T-helper 17 cell (primary cell): ENCODE results near the gene MIP. TPM values are rescaled to one million over a fixed set of nuclear protein-coding genes. Genes with fewer than 3 reads are reported as not detected.
"Not testable (repeated sequence)": the region's sequence is repeated elsewhere in the genome, so short reads cannot be mapped to it uniquely, and the experiment has no call there.

Experiments used
- ATAC-seq: fragments of 150-1000 bp; cut with Tn5 transposase; 2 replicates; pipeline ENCODE4 v1.10.0; 2021; ENCODE audit warnings: mild to moderate bottlenecking, moderate library complexity
- DNase-seq, 3 donors: peaks; one replicate each; pipeline versions ENCODE4 v3.0.0 to v3.0.0-alpha.2; 2020 to 2021
- H3K9me3 ChIP-seq: one replicate; pipeline ENCODE4 v1.7.0; 2013; ENCODE audit warnings: low read length, mild to moderate bottlenecking; ENCODE audit not compliant: control insufficient read depth, poor library complexity, severe bottlenecking
- H3K27ac Mint-ChIP-seq: one replicate; pipeline ENCODE4 v1.8.0; 2022; ENCODE audit warnings: mild to moderate bottlenecking, moderate library complexity, mixed read lengths
- H3K27me3 Mint-ChIP-seq: one replicate; pipeline ENCODE4 v1.8.0; 2022; ENCODE audit warnings: mixed read lengths
- H3K36me3 Mint-ChIP-seq: one replicate; pipeline ENCODE4 v1.8.0; 2022; ENCODE audit warnings: low read depth, mixed read lengths
- H3K4me1 Mint-ChIP-seq: one replicate; pipeline ENCODE4 v1.8.0; 2022; ENCODE audit warnings: mild to moderate bottlenecking, mixed read lengths
- H3K4me3 Mint-ChIP-seq: one replicate; pipeline ENCODE4 v1.8.0; 2022; ENCODE audit warnings: mild to moderate bottlenecking, moderate library complexity, mixed read lengths
- total RNA-seq, 4 donors: library from RNA in 2 of 4; stranded (reverse) in 2 of 4; gene quantifications; one replicate each; pipeline ENCODE4 v1.2.3 and lab custom pipeline; 2022 to 2026

MIP gene
- total RNA-seq, 2 donors from 2014 or later, result not detected

DNA sequence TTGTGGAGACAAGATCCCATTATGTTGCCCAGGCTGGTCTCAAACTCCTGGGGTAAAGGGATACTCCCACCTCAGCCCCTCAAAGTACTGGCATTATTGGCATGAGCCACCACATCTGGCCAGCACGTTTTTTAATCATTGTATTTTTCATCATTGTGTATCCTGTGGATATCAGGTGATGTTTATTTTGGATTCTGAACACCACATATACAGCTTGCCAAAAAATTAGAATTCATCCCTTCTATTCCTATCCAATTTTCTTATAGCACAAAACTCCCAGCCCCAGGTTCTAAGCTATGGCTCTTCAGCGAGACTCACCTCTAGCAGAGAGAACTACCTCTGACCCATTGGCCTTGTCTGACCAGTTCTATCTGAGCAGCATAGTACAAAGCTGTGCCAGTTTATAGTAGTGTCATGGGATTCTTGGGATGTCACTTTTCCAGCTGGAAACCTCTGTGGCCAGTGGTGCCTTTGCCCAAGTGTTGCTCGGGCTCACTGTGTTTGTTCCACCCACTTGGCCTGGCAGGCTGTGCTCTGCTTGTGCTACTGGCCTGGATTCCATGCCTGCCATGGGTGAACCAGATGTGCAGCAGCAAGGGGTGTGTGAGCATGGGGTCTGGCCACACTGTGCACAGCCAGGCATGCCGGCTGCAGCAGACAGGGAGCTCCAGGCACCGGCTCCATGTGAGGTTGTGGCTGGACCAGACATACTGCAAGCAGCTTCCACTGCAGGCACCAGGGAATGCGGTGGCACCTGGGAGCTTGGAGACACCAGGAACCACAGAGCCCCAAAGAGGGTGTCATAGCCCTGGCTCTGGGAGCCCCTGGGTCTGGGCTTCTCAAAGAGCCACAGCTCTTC is 42.4 kb downstream of the MIP start:
- no peaks in the 10 kb centered on the region for H3K4me1 Mint-ChIP-seq
- no peak overlapping the region for H3K27ac Mint-ChIP-seq
- H3K27me3 Mint-ChIP-seq, result no peaks in the 10 kb centered on the region
- no peak for DNase-seq
- H3K9me3 ChIP-seq, result no peaks in the 10 kb centered on the region
- H3K4me3 Mint-ChIP-seq, result no peak overlapping the region
- no peaks in the 10 kb centered on the region for H3K36me3 Mint-ChIP-seq
- no peak for ATAC-seq

DNA sequence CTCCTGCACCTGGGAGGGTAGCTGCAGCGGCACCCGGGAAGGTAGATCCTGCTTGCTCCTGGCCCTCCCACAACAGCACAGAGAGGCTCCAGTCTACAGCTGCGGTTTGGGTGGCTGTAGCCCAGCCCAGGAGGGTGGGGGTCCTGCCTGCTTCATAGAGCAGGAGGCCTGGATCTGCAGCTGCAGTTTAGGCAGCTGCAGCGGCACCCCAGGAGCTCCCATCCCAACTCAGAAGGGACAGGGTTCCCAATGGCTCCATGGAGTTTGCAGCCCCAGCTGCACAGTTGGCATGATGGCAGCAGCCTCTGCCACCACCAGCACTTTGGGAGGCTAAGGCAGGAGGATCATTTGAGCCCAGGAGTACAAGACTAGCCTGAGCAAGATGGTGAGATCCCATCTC is 43.7 kb downstream of the MIP start:
- no peaks in the 10 kb centered on the region for H3K27me3 Mint-ChIP-seq
- H3K27ac Mint-ChIP-seq, result no peak overlapping the region
- DNase-seq (no peak), ATAC-seq (no peak)
- no peaks in the 10 kb centered on the region for H3K4me1 Mint-ChIP-seq
- no peaks in the 10 kb centered on the region for H3K36me3 Mint-ChIP-seq
- no peaks in the 10 kb centered on the region for H3K9me3 ChIP-seq
- no peak overlapping the region for H3K4me3 Mint-ChIP-seq

DNA sequence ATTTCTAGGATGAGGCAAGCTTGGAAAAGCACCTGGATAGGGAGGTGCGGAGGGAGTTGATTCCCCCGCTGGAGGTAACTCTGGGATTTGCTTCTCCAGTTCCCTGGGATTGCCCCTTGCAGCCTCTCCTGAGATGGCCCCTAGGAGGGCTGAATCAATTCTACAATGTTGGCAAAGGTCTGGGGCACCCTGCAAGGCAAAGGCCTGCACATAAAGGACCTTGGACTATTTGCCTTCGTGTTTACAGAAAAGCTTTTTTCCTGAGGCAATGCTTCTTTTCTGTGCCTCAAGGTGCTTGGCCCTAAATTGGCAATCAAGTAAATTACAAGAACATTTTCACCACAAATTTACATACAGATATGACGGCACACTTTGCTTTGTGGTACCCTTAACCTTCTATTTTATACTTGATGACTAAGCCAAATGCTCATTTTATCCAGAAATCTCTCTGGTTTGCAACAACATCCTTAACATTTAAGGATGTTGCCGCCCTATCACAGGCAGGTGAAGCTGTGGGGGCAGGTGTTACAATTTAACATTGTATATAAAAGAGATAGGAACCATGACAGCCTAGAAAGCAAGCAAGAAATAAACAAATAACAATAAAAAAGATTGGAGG is 45.5 kb downstream of the MIP start:
- H3K9me3 ChIP-seq, result no peaks in the 10 kb centered on the region
- Mint-ChIP-seq H3K27me3 (no peaks in the 10 kb centered on the region), H3K27ac (no peak overlapping the region), H3K4me3 (no peak overlapping the region), H3K4me1 (no peaks in the 10 kb centered on the region), H3K36me3 (no peaks in the 10 kb centered on the region)
- ATAC-seq (peak; percentile 12), DNase-seq (no peak)

DNA sequence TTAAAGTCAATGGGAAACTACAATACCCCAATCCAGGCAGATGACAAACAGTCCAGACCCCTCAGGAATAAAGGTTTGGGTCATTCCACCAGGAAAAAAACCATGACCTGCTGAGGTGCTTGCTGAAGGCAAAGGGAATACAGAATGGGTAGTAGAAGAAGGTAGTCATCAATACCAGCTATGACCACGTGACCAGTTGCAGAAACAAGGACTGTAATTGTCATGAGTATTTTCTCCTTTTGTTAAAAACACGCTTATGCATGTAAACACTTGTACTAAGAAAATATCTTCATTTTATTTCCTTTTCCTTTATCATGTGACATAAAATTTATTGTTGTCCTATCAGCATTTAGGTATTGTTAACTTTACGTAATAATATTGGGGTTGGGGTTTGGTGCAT is 50.2 kb downstream of the MIP start:
- H3K9me3 ChIP-seq, ATAC-seq, H3K27me3 Mint-ChIP-seq, DNase-seq, H3K27ac Mint-ChIP-seq, H3K36me3 Mint-ChIP-seq, H3K4me1 Mint-ChIP-seq, H3K4me3 Mint-ChIP-seq: not testable (repeated sequence)

DNA sequence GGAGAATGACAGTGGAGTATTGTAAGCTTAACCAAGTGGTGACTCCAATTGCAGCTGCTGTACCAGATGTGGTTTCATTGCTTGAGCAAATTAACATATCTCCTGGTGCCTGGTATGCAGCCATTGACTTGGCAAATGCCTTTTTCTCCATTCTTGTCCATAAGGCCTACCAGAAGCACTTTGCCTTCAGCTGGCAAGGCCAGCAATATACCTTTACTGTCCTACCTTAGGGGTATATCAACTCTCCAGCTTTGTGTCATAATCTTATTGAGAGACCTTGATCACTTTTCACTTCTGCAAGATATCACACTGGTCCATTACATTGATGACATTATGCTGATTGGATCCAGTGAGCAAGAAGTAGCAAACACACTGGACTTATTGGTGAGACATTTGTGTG is 52.8 kb downstream of the MIP start:
- ATAC-seq, H3K36me3 Mint-ChIP-seq, H3K9me3 ChIP-seq, H3K27me3 Mint-ChIP-seq, H3K27ac Mint-ChIP-seq, DNase-seq, H3K4me1 Mint-ChIP-seq, H3K4me3 Mint-ChIP-seq: not testable (repeated sequence)

DNA sequence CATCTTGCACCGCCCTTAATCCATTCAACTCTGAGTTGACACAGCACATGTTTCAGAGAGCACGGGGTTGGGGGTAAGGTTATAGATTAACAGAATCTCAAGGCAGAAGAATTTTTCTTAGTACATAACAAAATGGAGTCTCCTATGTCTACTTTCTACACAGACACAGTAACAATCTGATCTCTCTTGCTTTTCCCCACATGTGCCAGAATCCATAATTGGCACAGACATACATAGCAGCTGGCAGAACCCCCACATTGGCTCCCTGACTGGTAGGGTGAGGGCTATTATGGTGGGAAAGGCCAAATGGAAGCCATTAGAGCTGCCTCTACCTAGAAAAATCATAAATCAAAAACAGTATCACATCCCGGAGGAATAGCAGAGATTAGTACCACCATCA is 53.3 kb downstream of the MIP start:
- DNase-seq, H3K27me3 Mint-ChIP-seq, H3K4me3 Mint-ChIP-seq, H3K4me1 Mint-ChIP-seq, H3K9me3 ChIP-seq, H3K36me3 Mint-ChIP-seq, H3K27ac Mint-ChIP-seq, ATAC-seq: not testable (repeated sequence)

Other genes starting within 250 kb of the MIP start
- 10 to 100 TPM; 35.5 to 37.4 TPM for gene RNF41, start 232.7 kb downstream of the MIP start, total RNA-seq
- gene NABP2, start 230.3 kb downstream of the MIP start, total RNA-seq, result 10 to 100 TPM; 12.5 to 19.4 TPM
- not detected for gene SLC39A5, start 224.6 kb downstream of the MIP start, total RNA-seq
- gene ANKRD52, start 196.3 kb downstream of the MIP start, total RNA-seq, result 10 to 100 TPM; 30.8 to 33.4 TPM
- 10 to 100 TPM; 28.7 to 34.4 TPM for gene COQ10A, start 187.7 kb downstream of the MIP start, total RNA-seq
- 100 to 1,000 TPM; 189 to 197 TPM for gene CS, start 154.3 kb downstream of the MIP start, total RNA-seq
- 10 to 100 TPM; 47.4 to 53.4 TPM for gene CNPY2, start 138.7 kb downstream of the MIP start, total RNA-seq
- gene PAN2, start 120.7 kb downstream of the MIP start, total RNA-seq, result 100 to 1,000 TPM in 1 of 2 donors, 10 to 100 TPM in 1; 81.1 to 108 TPM
- gene IL23A, start 115.8 kb downstream of the MIP start, total RNA-seq, result 10 to 100 TPM; 44.9 to 49.8 TPM
- 100 to 1,000 TPM; 116 to 145 TPM for gene STAT2, start 94.5 kb downstream of the MIP start, total RNA-seq
- gene APOF, start 91.8 kb downstream of the MIP start, total RNA-seq, result not detected
- gene TIMELESS, start 5.2 kb downstream of the MIP start, total RNA-seq, result 1 to 10 TPM; 5.0 to 5.1 TPM
- gene SPRYD4, start 13.9 kb upstream of the MIP start, total RNA-seq, result 1 to 10 TPM; 5.8 to 6.4 TPM
- gene GLS2, start 33.5 kb upstream of the MIP start, total RNA-seq, result 1 to 10 TPM; 1.9 to 2.8 TPM
- gene RBMS2, start 67.2 kb upstream of the MIP start, total RNA-seq, result 1 to 10 TPM; 2.1 to 3.0 TPM
- gene BAZ2A, start 175.7 kb upstream of the MIP start, total RNA-seq, result 100 to 1,000 TPM; 203 to 214 TPM
- 100 to 1,000 TPM; 297 to 299 TPM for gene ATP5F1B, start 191.3 kb upstream of the MIP start, total RNA-seq
- 100 to 1,000 TPM; 124 to 127 TPM for gene PTGES3, start 233.6 kb upstream of the MIP start, total RNA-seq